Loucy (cell line): ENCODE data around the gene FRMD1.

ENCODE experiments used
- H2AFZ ChIP-seq: fragments of 200-600 bp; sonication (generic); 2 replicates; pipeline ENCODE4 v1.6.0; 2016; ENCODE audit warnings: antibody characterized with exemption, mild to moderate bottlenecking, low read length, moderate library complexity
- H3F3A ChIP-seq: fragments of 200-600 bp; 2 replicates; pipeline ENCODE4 v1.6.0; 2016; ENCODE audit warnings: antibody characterized with exemption, low read depth, mild to moderate bottlenecking
- H3K27me3 ChIP-seq: fragments of 200-600 bp; sonication (generic); 2 replicates; pipeline ENCODE4 v1.6.1; 2014; ENCODE audit warnings: low read length, mild to moderate bottlenecking; ENCODE audit not compliant: insufficient read depth, poor library complexity, severe bottlenecking
- H3K36me3 ChIP-seq: fragments of 200-600 bp; sonication (generic); 2 replicates; pipeline ENCODE4 v1.6.1; 2016; ENCODE audit warnings: low read length; ENCODE audit not compliant: insufficient read depth
- H3K4me1 ChIP-seq: fragments of 200-600 bp; sonication (generic); 2 replicates; pipeline ENCODE4 v1.5.1; 2014; ENCODE audit warnings: low read length, mild to moderate bottlenecking; ENCODE audit not compliant: insufficient read depth, poor library complexity, severe bottlenecking
- H3K4me2 ChIP-seq: fragments of 200-600 bp; sonication (generic); 2 replicates; pipeline ENCODE4 v1.6.0; 2014; ENCODE audit warnings: antibody characterized with exemption, low read length, low read depth, mild to moderate bottlenecking; ENCODE audit not compliant: poor library complexity, severe bottlenecking
- H3K4me3 ChIP-seq: fragments of 200-600 bp; sonication (generic); 2 replicates; pipeline ENCODE4 v1.5.1; 2014; ENCODE audit warnings: low read length, mild to moderate bottlenecking, mixed read lengths; ENCODE audit not compliant: poor library complexity, severe bottlenecking
- H3K79me2 ChIP-seq: fragments of 200-600 bp; sonication (generic); 2 replicates; pipeline ENCODE4 v1.6.1; 2014; ENCODE audit warnings: low read length; ENCODE audit not compliant: insufficient read depth
- H3K9ac ChIP-seq: fragments of 200-600 bp; sonication (generic); 2 replicates; pipeline ENCODE4 v1.6.0; 2014; ENCODE audit warnings: mild to moderate bottlenecking, low read depth, low read length, moderate library complexity; ENCODE audit not compliant: poor library complexity, severe bottlenecking
- H3K9me2 ChIP-seq: fragments of 200-600 bp; sonication (generic); replicated peaks from 2 replicates; pipeline ENCODE4 v1.6.1; 2016; ENCODE audit warnings: low read depth, low read length, mixed read lengths
- H3K9me3 ChIP-seq: fragments of 200-600 bp; sonication (generic); 2 replicates; pipeline ENCODE4 v1.6.1; 2014; ENCODE audit warnings: mild to moderate bottlenecking, antibody characterized with exemption, low read length, low read depth; ENCODE audit not compliant: insufficient read depth
- H4K20me1 ChIP-seq: fragments of 200-600 bp; sonication (generic); 2 replicates; pipeline ENCODE4 v1.6.0; 2014; ENCODE audit warnings: antibody characterized with exemption, low read length, mild to moderate bottlenecking; ENCODE audit not compliant: insufficient read depth, poor library complexity, severe bottlenecking
- EZH2phosphoT487 ChIP-seq: fragments of 200-600 bp; IDR thresholded peaks from 2 replicates; pipeline ENCODE4 v1.6.1; 2018; ENCODE audit warnings: antibody characterized with exemption, mild to moderate bottlenecking, moderate library complexity, borderline replicate concordance
- TF ChIP-seq, protein P1 (sequence below): fragments of 200-600 bp; sonication (generic); conservative IDR thresholded peaks from 2 replicates; pipeline ENCODE4 v1.5.1; 2014; ENCODE audit warnings: mild to moderate bottlenecking, antibody characterized with exemption, low read length

Gene FRMD1

DNA sequence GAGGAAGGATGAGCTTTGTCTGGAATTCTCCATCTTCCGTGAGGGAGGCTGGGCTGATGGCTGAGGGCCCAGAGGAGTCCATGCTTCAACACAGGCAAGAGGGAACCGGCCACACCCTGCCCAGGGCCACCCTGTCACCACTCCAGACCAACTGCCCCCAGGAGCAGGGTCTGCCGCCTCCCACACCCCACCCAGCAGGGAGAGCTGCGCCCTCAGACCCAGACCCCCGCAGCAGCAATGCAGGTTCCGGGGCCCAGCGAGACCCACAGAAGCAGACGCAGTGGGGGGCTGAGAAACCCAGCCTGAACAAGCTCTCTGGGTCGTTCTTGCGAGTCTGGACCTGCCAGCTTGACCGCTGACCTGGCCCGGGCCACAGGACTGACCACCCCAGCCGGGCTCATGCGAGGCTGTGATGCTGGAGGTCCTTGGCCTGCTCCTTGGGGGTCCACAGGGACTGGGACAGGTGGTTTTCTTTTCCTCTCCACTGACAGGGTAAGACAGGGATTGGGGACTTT, 25.0 kb downstream of the FRMD1 start:
- no peaks in the 10 kb centered on the region for H3K36me3 ChIP-seq
- H3K79me2 ChIP-seq = no peaks in the 10 kb centered on the region
- H3K9ac ChIP-seq = no peak overlapping the region
- H3K9me3 ChIP-seq = peaks cover 15% of the 10 kb centered on the region; the same call in 1 of the 2 replicates
- no peaks in the 10 kb centered on the region for H4K20me1 ChIP-seq
- no peak overlapping the region for H2AFZ ChIP-seq
- no peaks in the 10 kb centered on the region for H3K9me2 ChIP-seq
- no peak for TF ChIP-seq EZH2phosphoT487
- TF ChIP-seq, protein P1, sequence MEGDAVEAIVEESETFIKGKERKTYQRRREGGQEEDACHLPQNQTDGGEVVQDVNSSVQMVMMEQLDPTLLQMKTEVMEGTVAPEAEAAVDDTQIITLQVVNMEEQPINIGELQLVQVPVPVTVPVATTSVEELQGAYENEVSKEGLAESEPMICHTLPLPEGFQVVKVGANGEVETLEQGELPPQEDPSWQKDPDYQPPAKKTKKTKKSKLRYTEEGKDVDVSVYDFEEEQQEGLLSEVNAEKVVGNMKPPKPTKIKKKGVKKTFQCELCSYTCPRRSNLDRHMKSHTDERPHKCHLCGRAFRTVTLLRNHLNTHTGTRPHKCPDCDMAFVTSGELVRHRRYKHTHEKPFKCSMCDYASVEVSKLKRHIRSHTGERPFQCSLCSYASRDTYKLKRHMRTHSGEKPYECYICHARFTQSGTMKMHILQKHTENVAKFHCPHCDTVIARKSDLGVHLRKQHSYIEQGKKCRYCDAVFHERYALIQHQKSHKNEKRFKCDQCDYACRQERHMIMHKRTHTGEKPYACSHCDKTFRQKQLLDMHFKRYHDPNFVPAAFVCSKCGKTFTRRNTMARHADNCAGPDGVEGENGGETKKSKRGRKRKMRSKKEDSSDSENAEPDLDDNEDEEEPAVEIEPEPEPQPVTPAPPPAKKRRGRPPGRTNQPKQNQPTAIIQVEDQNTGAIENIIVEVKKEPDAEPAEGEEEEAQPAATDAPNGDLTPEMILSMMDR = no peak
- no peak overlapping the region for H3K4me3 ChIP-seq
- H3K4me2 ChIP-seq = no peak overlapping the region
- no peaks in the 10 kb centered on the region for H3K27me3 ChIP-seq
- H3K4me1 ChIP-seq = no peaks in the 10 kb centered on the region
- no peaks in the 10 kb centered on the region for H3F3A ChIP-seq

DNA sequence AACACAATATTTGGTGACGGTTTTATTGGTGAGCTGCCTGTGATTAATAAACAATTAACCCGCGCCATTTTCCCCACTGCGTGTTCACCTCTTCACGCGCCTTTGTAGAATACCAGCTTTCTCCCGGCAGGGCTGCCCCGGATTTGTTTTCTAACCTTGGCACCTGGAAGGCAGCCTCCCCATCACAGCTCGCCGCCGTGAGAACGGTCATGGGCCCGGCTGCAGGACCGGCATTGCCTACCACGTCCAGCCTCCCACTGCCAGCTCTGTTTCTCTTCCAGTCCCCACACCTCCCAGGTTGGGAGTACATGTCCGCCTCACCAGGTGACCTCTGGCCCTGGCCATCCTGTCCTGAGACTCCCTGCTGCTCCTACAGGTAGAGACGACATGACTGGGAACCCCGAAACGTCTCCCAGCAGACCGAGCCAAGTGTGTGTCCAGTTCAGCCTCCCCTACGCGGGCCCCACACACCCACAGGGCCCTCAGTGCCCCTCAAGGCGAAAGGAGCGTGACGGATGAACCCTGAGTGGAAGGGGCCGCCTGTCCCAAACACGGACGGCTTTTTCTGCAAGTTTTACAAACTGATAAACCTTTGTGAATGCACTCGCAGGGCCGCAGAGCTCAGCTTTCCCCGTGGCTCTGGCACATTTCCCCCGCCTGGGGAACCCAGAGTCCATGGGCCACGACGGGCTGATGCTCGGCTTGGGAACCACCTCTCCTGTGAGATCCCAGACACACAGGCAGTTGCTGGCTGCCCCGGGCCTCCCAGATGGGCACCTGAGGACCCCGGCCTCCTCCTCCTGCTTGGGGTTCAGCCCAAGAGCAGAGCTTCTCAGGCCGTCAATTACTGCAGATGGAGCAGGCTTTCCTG, 25.7 kb downstream of the FRMD1 start:
- TF ChIP-seq EZH2phosphoT487 = no peak
- TF ChIP-seq, protein P1 = no peak
- Histone ChIP-seq H2AFZ (no peak overlapping the region), H3K4me1 (no peaks in the 10 kb centered on the region), H3K27me3 (no peaks in the 10 kb centered on the region), H4K20me1 (no peaks in the 10 kb centered on the region), H3F3A (no peaks in the 10 kb centered on the region), H3K4me3 (no peak overlapping the region), H3K36me3 (no peaks in the 10 kb centered on the region), H3K9me3 (peaks cover 15% of the 10 kb centered on the region; the same call in 1 of the 2 replicates), H3K9me2 (no peaks in the 10 kb centered on the region), H3K4me2 (no peak overlapping the region), H3K9ac (no peak overlapping the region), H3K79me2 (no peaks in the 10 kb centered on the region)

DNA sequence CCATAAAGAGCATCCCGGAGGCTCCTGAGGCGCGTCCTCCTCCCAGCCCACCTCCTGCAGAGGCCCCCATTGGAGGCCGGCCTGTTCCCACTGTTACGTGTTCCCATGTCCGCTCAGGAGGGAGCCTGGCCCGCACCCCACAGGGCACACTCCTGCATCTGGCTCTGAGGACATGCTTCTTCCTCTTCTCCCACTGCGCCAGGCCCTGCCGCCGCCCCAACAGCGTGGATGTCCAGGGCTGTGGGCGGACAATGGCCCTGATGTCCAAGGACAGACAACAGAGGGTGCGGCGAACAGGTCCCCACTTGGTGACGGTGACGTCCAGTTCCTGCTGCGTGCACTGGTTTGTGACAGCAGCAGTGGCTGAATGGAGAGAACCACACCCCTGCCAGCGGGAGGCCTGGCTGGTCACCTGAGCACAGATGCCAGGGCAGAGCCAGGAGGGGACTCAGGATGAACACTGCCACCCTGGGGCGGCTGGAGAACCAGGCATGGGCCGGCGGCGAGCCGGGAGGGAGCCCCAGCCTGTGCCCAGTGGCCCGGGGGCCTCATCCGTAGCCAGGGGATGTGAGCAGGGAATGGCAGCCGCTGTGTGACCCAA, 26.6 kb downstream of the FRMD1 start:
- Histone ChIP-seq H3K79me2 (no peaks in the 10 kb centered on the region), H3K4me1 (no peaks in the 10 kb centered on the region), H3K36me3 (no peaks in the 10 kb centered on the region), H3K27me3 (no peaks in the 10 kb centered on the region), H3K9me3 (peaks cover 13% of the 10 kb centered on the region; the same call in 1 of the 2 replicates), H4K20me1 (no peaks in the 10 kb centered on the region), H3K9me2 (no peaks in the 10 kb centered on the region), H3K9ac (no peak overlapping the region), H3K4me2 (no peak overlapping the region), H2AFZ (no peak overlapping the region), H3K4me3 (no peak overlapping the region), H3F3A (no peaks in the 10 kb centered on the region)
- TF ChIP-seq EZH2phosphoT487 = no peak
- TF ChIP-seq, protein P1 = no peak
